HepG2 (cell line): ENCODE results near the gene SLC22A13. TPM values are rescaled to one million over a fixed set of nuclear protein-coding genes. Genes with fewer than 3 reads are reported as not detected.
A peak's percentile ranks its signal among the peaks of the same experiment; 100 is the strongest.

Experiments
- ATAC-seq: fragments of 200-7000 bp; cut with Tn5 transposase; 3 replicates; pipeline ENCODE4 v1.9.1; 2020; ENCODE audit warnings: mild to moderate bottlenecking, moderate library complexity
- BruUV-seq: library from RNA; stranded (reverse); fragments of 400-500 nt; replicated peaks from 2 replicates; lab custom pipeline; 2021; lab: Mats Ljungman, UMichigan
- CTCF ChIA-PET: fragments of 300-600 bp; formaldehyde crosslinking; extraction: SDS; loops from one replicate; lab custom pipeline; 2021; ENCODE audit warnings: low total read pairs, inconsistent platforms, low intra/inter-chr PET ratio; lab: Yijun Ruan, JAX
- POLR2A ChIA-PET: fragments of 350-600 bp; sonication (Branson Sonifier 250); formaldehyde crosslinking; loops from one replicate; lab custom pipeline; 2020; ENCODE audit warnings: antibody characterized with exemption, inconsistent platforms; lab: Yijun Ruan, JAX
- DNase-seq: peaks from one replicate; pipeline ENCODE4 v3.0.0-alpha.2; 2015; ENCODE audit warnings: low spot score
- FAIRE-seq: peaks from 3 replicates; lab custom pipeline; 2011; peaks lifted over from hg19 to GRCh38; lab: Jason Lieb, UNC
- H2AFZ ChIP-seq: one replicate; pipeline ENCODE4 v1.6.1; 2011; ENCODE audit warnings: low read length, inconsistent platforms
- H3K27ac ChIP-seq: fragments of 300-600 bp; 3 replicates; pipeline ENCODE4 v1.8.0; 2011; ENCODE audit warnings: mixed run types, mild to moderate bottlenecking, mixed read lengths, low read length, inconsistent platforms; ENCODE audit not compliant: insufficient read depth; ENCODE audit errors: extremely low read length
- H3K27me3 ChIP-seq, 2 experiments: fragments of 200-600 bp in 1 of 2; 2 replicates in 1 of 2; 3 replicates in 1 of 2; pipeline versions ENCODE4 v1.6.0 to v1.8.0; 2011; ENCODE audit warnings: low read length in 2 of 2, mild to moderate bottlenecking in 2 of 2, moderate library complexity in 2 of 2, inconsistent platforms in 1 of 2; ENCODE audit not compliant: insufficient read depth in 2 of 2, control insufficient read depth in 1 of 2
- H3K36me3 ChIP-seq, 2 experiments: fragments of 200-600 bp in 1 of 2; replicated peaks in 1 of 2; 2 replicates in 1 of 2; 3 replicates in 1 of 2; pipeline versions ENCODE4 v1.5.1 to v1.8.0; 2011; ENCODE audit warnings: low read length in 2 of 2, inconsistent platforms in 1 of 2; ENCODE audit not compliant: insufficient read depth in 2 of 2, control insufficient read depth in 1 of 2
- H3K4me1 ChIP-seq: 2 replicates; pipeline ENCODE4 v1.5.1; 2012; ENCODE audit warnings: low read length, inconsistent platforms; ENCODE audit not compliant: insufficient read depth
- H3K4me2 ChIP-seq: 2 replicates; pipeline ENCODE4 v1.6.0; 2011; ENCODE audit warnings: low read depth, low read length, inconsistent platforms
- H3K4me3 ChIP-seq, 3 experiments: fragments of 200-600 bp in 1 of 3; sonication (generic), shearing (Covaris generic) in 1 of 3; replicated peaks in 1 of 3; 2 replicates each; pipeline ENCODE4 v1.5.1; 2011 to 2016; ENCODE audit warnings: low read length in 3 of 3, inconsistent platforms in 2 of 3, low read depth in 2 of 3, mild to moderate bottlenecking in 2 of 3, control low read depth in 1 of 3, mixed read lengths in 1 of 3; ENCODE audit not compliant: insufficient read depth in 1 of 3
- H3K79me2 ChIP-seq: one replicate; pipeline ENCODE4 v1.6.1; 2011; ENCODE audit warnings: low read length, inconsistent platforms; ENCODE audit not compliant: insufficient read depth
- H3K9ac ChIP-seq: 2 replicates; pipeline ENCODE4 v1.6.0; 2011; ENCODE audit warnings: mild to moderate bottlenecking, low read depth, low read length, inconsistent platforms; ENCODE audit not compliant: insufficient read depth
- H3K9me3 ChIP-seq: 2 replicates; pipeline ENCODE4 v1.5.1; 2012; ENCODE audit warnings: mild to moderate bottlenecking, low read length
- H4K20me1 ChIP-seq: 2 replicates; pipeline ENCODE4 v1.6.0; 2011; ENCODE audit warnings: inconsistent platforms, mild to moderate bottlenecking, low read length, moderate library complexity; ENCODE audit not compliant: insufficient read depth
- KDM4B ChIP-seq: sonication (generic); formaldehyde crosslinking; IDR thresholded peaks from 2 replicates; pipeline ENCODE4 v1.4.0; 2020; ENCODE audit warnings: missing genetic modification reagents
- POLR2AphosphoS5 ChIP-seq: IDR thresholded peaks from 2 replicates; pipeline ENCODE4 v1.6.1; 2012; ENCODE audit warnings: low read depth, low read length
- TGIF2 ChIP-seq: IDR thresholded peaks from 2 replicates; pipeline ENCODE4 v1.6.1; 2016; ENCODE audit warnings: control low read depth, missing compliant biosample characterization
- WGBS: methylation state at CpG from one replicate; pipeline ENCODE4 v1.1.6; 2017; ENCODE audit warnings: low lambda C conversion rate; 5-methylcytosine and 5-hydroxymethylcytosine counted together
- in situ Hi-C: cut with HindIII; loops from 2 replicates; pipeline ENCODE4 v1.10.0; 2017; ENCODE audit warnings: low pct_unique_long_range_greater_than_20kb; ENCODE audit not compliant: extremely low pct_ligation_motif_present
- intact Hi-C: fragments of 100-400 bp; cut with micrococcal nuclease; formaldehyde crosslinking; loops from one replicate; pipeline ENCODE4 v1.10.0; 2022; ENCODE audit not compliant: unreplicated experiment
- polyA plus RNA-seq, 8 experiments: library from polyadenylated mRNA; depleted of rRNA in 3 of 8; stranded (reverse) in 7 of 8; unstranded in 1 of 8; fragments of >200 nt; fragmentation: Illumina TruSeq in 4 of 8; extraction: Trizol in 4 of 8; gene quantifications; 2 replicates each; pipeline versions ENCODE4 v1.2.1 to v1.2.3, GENCODE V29; 2011 to 2016; ENCODE audit warnings: low read depth in 4 of 8, missing spikeins in 1 of 8, mixed read lengths in 1 of 8; ENCODE audit not compliant: insufficient read depth in 1 of 8
- total RNA-seq, 5 experiments: library from RNA; depleted of rRNA; stranded (reverse); fragments of >200 nt; fragmentation: Illumina TruSeq; extraction: Trizol; gene quantifications; 2 replicates each; pipeline ENCODE4 v1.2.3, GENCODE V29; 2016; ENCODE audit warnings: low read depth in 1 of 5
- TF ChIP-seq, protein P1 (sequence below): sonication (generic); formaldehyde crosslinking; conservative IDR thresholded peaks from 2 replicates; pipeline ENCODE4 v1.4.0; 2020; ENCODE audit warnings: mild to moderate bottlenecking, missing genetic modification reagents, moderate library complexity
- TF ChIP-seq, protein P2 (sequence below): sonication (generic); formaldehyde crosslinking; IDR thresholded peaks from 2 replicates; pipeline ENCODE4 v1.4.0; 2020; ENCODE audit warnings: low read depth, mild to moderate bottlenecking, missing genetic modification reagents

The SLC22A13 gene
- total and polyA plus RNA-seq, 2 of the 13 experiments (the other 11 are each of a cell fraction or from before 2014, with no cell fraction given) = 0.20 TPM; not detected in 1

DNA sequence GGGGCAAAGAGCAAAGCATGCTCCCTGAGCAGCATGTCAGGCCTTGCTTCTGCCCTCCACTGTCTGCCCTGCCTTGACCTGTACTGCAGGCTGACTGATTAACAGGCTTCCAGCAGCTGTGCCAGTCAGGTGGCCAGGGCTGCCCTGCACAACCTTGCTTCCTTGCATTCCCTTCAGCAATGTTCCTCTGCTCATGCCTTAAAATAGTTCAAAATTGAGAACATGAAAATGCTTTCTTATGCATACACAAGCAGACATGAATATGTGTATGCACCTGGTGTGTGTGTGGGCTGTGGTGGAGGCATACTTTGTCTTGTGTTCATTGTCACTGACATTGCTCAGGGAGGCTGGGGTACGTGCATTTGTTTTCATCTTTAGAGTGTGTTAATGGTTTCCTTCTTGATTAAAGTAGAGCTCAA is 1.2 kb upstream of the SLC22A13 start:
- no CpG with 5 or more reads among the region's 1 CpG for WGBS
- H3K4me2 ChIP-seq = no peak overlapping the region
- H2AFZ ChIP-seq = no peak overlapping the region
- H3K4me3 ChIP-seq = no peak overlapping the region
- no peaks in the 10 kb centered on the region for H3K36me3 ChIP-seq
- H3K27ac ChIP-seq = no peak overlapping the region
- no peak for TF ChIP-seq KDM4B (CRISPR knock-in tag)
- no peak for TF ChIP-seq POLR2AphosphoS5
- TF ChIP-seq, protein P1, sequence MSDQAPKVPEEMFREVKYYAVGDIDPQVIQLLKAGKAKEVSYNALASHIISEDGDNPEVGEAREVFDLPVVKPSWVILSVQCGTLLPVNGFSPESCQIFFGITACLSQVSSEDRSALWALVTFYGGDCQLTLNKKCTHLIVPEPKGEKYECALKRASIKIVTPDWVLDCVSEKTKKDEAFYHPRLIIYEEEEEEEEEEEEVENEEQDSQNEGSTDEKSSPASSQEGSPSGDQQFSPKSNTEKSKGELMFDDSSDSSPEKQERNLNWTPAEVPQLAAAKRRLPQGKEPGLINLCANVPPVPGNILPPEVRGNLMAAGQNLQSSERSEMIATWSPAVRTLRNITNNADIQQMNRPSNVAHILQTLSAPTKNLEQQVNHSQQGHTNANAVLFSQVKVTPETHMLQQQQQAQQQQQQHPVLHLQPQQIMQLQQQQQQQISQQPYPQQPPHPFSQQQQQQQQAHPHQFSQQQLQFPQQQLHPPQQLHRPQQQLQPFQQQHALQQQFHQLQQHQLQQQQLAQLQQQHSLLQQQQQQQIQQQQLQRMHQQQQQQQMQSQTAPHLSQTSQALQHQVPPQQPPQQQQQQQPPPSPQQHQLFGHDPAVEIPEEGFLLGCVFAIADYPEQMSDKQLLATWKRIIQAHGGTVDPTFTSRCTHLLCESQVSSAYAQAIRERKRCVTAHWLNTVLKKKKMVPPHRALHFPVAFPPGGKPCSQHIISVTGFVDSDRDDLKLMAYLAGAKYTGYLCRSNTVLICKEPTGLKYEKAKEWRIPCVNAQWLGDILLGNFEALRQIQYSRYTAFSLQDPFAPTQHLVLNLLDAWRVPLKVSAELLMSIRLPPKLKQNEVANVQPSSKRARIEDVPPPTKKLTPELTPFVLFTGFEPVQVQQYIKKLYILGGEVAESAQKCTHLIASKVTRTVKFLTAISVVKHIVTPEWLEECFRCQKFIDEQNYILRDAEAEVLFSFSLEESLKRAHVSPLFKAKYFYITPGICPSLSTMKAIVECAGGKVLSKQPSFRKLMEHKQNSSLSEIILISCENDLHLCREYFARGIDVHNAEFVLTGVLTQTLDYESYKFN (CRISPR knock-in tag) = no peak
- TF ChIP-seq TGIF2 = no peak
- TF ChIP-seq, protein P2, sequence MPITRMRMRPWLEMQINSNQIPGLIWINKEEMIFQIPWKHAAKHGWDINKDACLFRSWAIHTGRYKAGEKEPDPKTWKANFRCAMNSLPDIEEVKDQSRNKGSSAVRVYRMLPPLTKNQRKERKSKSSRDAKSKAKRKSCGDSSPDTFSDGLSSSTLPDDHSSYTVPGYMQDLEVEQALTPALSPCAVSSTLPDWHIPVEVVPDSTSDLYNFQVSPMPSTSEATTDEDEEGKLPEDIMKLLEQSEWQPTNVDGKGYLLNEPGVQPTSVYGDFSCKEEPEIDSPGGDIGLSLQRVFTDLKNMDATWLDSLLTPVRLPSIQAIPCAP = no peak
- BruUV-seq = no TSS peak
- ATAC-seq (peak; percentile 80), FAIRE-seq (no peak), DNase-seq (no peak)
- no peak overlapping the region for H3K9ac ChIP-seq
- no peaks in the 10 kb centered on the region for H3K79me2 ChIP-seq
- POLR2A ChIA-PET = no interaction called here
- H3K9me3 ChIP-seq = no peaks in the 10 kb centered on the region
- in situ Hi-C loops = no loop called here
- no peaks in the 10 kb centered on the region for H3K27me3 ChIP-seq
- intact Hi-C loops = no loop called here
- H4K20me1 ChIP-seq = no peaks in the 10 kb centered on the region
- CTCF ChIA-PET = no interaction called here
- peaks cover 14% of the 10 kb centered on the region for H3K4me1 ChIP-seq
